DOHH2 (cell line): ENCODE data around the gene PRDM16.

Experiments
- H3F3A ChIP-seq: fragments of 200-600 bp; sonication (generic), shearing (Covaris generic); 2 replicates; pipeline ENCODE4 v1.6.0; 2016; ENCODE audit warnings: antibody characterized with exemption, mild to moderate bottlenecking; ENCODE audit not compliant: control insufficient read depth, insufficient read depth
- H3K27ac ChIP-seq: fragments of 200-600 bp; sonication (generic); 2 replicates; pipeline ENCODE4 v1.5.1; 2014; ENCODE audit warnings: low read depth, mild to moderate bottlenecking, low read length, moderate library complexity
- H3K27me3 ChIP-seq: fragments of 200-600 bp; sonication (generic); 2 replicates; pipeline ENCODE4 v1.6.1; 2014; ENCODE audit warnings: mild to moderate bottlenecking, low read length, mixed read lengths; ENCODE audit not compliant: control insufficient read depth
- H3K36me3 ChIP-seq: fragments of 200-600 bp; sonication (generic); 2 replicates; pipeline ENCODE4 v1.6.1; 2014; ENCODE audit warnings: mild to moderate bottlenecking, low read length, moderate library complexity, mixed read lengths; ENCODE audit not compliant: control insufficient read depth
- H3K4me1 ChIP-seq: fragments of 200-600 bp; sonication (generic); 2 replicates; pipeline ENCODE4 v1.6.1; 2014; ENCODE audit warnings: mild to moderate bottlenecking, low read length, mixed read lengths; ENCODE audit not compliant: control insufficient read depth
- H3K4me2 ChIP-seq: fragments of 200-600 bp; sonication (generic); 2 replicates; pipeline ENCODE4 v1.6.0; 2014; ENCODE audit warnings: mild to moderate bottlenecking, low read length, moderate library complexity
- H3K4me3 ChIP-seq: fragments of 200-600 bp; sonication (generic); 2 replicates; pipeline ENCODE4 v1.5.1; 2014; ENCODE audit warnings: mild to moderate bottlenecking, low read length, mixed read lengths
- H3K79me2 ChIP-seq: fragments of 200-600 bp; sonication (generic); 2 replicates; pipeline ENCODE4 v1.6.1; 2014; ENCODE audit warnings: mild to moderate bottlenecking, low read length, mixed read lengths; ENCODE audit not compliant: control insufficient read depth
- H3K9me2 ChIP-seq: fragments of 200-600 bp; sonication (generic); replicated peaks from 2 replicates; pipeline ENCODE4 v1.6.1; 2014; ENCODE audit warnings: mild to moderate bottlenecking, low read length, mixed read lengths; ENCODE audit not compliant: control insufficient read depth
- H3K9me3 ChIP-seq: fragments of 200-600 bp; sonication (generic); 2 replicates; pipeline ENCODE4 v1.6.1; 2014; ENCODE audit warnings: antibody characterized with exemption, low read length, mixed read lengths; ENCODE audit not compliant: control insufficient read depth, insufficient read depth
- H4K20me1 ChIP-seq: fragments of 200-600 bp; sonication (generic); 2 replicates; pipeline ENCODE4 v1.6.0; 2014; ENCODE audit warnings: low read depth, mild to moderate bottlenecking, antibody characterized with exemption, low read length, moderate library complexity; ENCODE audit not compliant: control insufficient read depth, insufficient read depth
- EZH2phosphoT487 ChIP-seq: fragments of 200-600 bp; sonication (generic); IDR thresholded peaks from 2 replicates; pipeline ENCODE4 v1.6.1; 2017; ENCODE audit warnings: borderline replicate concordance, mild to moderate bottlenecking, antibody characterized with exemption, low read length, moderate library complexity, mixed read lengths
- TF ChIP-seq, protein P1 (sequence below): fragments of 200-600 bp; sonication (generic); IDR thresholded peaks from one replicate; pipeline ENCODE4 v1.5.1; 2014; ENCODE audit warnings: antibody characterized with exemption, mild to moderate bottlenecking, low read depth, low read length; ENCODE audit not compliant: poor library complexity, severe bottlenecking

Gene PRDM16

DNA sequence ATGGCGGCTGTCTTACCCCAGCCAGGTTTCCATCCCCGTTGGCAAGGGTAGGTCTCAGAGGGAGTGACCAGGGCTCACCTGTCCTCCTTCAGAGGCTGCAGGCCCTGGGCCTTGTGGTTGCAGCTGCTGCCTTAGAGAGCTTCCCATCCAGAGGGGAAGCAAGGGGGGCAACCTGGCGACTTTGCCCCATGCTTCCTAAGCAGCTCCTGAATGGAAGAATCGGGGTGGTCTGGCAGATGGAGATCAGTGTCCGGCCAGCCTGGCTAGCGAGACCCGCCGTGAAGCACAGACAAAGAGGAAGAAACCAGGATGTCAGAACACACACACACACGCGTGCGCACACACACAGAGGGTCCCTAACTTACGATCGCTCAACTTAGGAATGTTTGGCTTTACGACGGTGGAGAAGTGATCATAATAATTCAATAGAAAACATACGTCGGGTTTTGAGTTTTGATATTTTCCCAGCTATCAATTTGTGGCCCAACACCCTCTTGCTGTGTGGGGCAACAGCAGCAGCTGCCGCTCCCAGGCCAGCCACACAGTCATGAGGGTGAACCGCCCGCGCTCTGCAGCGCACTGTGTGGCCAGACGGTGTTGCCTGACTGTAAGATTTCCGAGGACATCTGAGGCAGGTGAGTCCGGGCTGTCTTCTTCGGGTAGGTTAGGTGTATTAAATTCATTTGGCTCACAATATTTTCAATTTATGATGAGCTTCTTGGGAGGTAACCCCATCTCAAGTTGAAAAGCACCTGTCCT is 272.4 kb downstream of the PRDM16 start:
- no peaks in the 10 kb centered on the region for H3K4me1 ChIP-seq
- H3K27me3 ChIP-seq = no peaks in the 10 kb centered on the region
- TF ChIP-seq, protein P1, sequence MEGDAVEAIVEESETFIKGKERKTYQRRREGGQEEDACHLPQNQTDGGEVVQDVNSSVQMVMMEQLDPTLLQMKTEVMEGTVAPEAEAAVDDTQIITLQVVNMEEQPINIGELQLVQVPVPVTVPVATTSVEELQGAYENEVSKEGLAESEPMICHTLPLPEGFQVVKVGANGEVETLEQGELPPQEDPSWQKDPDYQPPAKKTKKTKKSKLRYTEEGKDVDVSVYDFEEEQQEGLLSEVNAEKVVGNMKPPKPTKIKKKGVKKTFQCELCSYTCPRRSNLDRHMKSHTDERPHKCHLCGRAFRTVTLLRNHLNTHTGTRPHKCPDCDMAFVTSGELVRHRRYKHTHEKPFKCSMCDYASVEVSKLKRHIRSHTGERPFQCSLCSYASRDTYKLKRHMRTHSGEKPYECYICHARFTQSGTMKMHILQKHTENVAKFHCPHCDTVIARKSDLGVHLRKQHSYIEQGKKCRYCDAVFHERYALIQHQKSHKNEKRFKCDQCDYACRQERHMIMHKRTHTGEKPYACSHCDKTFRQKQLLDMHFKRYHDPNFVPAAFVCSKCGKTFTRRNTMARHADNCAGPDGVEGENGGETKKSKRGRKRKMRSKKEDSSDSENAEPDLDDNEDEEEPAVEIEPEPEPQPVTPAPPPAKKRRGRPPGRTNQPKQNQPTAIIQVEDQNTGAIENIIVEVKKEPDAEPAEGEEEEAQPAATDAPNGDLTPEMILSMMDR = no peak
- TF ChIP-seq EZH2phosphoT487 = no peak
- no peaks in the 10 kb centered on the region for H3K36me3 ChIP-seq
- no peaks in the 10 kb centered on the region for H3K9me2 ChIP-seq
- no peak overlapping the region for H3K27ac ChIP-seq
- H3F3A ChIP-seq = no peaks in the 10 kb centered on the region; the same call in 1 of the 2 replicates
- H4K20me1 ChIP-seq = no peaks in the 10 kb centered on the region
- H3K79me2 ChIP-seq = no peaks in the 10 kb centered on the region
- H3K4me2 ChIP-seq = no peak overlapping the region
- no peak overlapping the region for H3K4me3 ChIP-seq
- H3K9me3 ChIP-seq = peaks cover 22% of the 10 kb centered on the region

DNA sequence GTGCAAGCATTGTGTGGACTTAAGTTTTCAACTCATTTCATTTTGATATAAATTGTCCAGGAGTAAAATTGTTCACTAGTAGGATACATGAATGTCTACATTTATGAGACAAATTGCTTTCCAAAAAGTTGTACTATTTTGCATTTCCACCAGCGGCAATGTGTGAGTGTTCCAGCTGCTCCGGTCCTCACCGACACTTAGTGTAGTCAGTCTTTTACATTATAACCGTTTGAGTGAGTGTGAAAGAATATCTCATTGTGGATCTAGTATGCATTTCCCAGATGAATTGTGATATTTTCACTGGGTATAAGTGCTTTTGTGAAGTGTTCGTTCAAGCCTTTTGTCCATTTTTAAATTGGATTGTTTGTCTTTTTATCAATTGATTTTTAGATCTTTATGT is 274.0 kb downstream of the PRDM16 start:
- no peaks in the 10 kb centered on the region for H3K4me1 ChIP-seq
- H3K9me3 ChIP-seq = peaks cover 10% of the 10 kb centered on the region; the same call in 1 of the 2 replicates
- H4K20me1 ChIP-seq = no peaks in the 10 kb centered on the region
- H3K27ac ChIP-seq = no peak overlapping the region
- H3K79me2 ChIP-seq = no peaks in the 10 kb centered on the region
- H3K4me3 ChIP-seq = no peak overlapping the region
- H3K9me2 ChIP-seq = no peaks in the 10 kb centered on the region
- H3K27me3 ChIP-seq = no peaks in the 10 kb centered on the region
- H3K4me2 ChIP-seq = no peak overlapping the region
- no peaks in the 10 kb centered on the region for H3K36me3 ChIP-seq
- TF ChIP-seq, protein P1 = no peak
- TF ChIP-seq EZH2phosphoT487 = no peak
- H3F3A ChIP-seq = no peaks in the 10 kb centered on the region

DNA sequence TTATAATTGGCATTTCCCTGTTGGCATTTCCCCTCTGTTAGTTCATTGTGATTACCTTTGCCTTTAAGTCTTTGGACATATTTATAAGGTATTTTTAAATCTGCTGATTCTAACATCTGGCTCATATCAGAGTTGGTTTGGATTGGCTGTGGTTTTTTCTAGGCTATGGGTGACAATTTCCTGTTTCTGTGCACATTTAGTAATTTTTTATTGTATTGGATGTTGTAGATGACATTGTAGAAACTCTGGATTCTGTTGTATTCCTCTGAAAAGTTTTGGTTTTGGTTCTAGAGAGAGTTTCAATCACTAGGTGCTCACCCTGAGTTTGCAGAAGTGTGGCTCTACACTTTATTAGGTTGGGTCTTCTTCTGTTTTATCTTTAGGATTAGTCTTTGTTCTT is 275.4 kb downstream of the PRDM16 start:
- Histone ChIP-seq H3K4me2 (no peak overlapping the region), H3K79me2 (no peaks in the 10 kb centered on the region), H3K27ac (no peak overlapping the region), H3K4me1 (no peaks in the 10 kb centered on the region), H3K36me3 (no peaks in the 10 kb centered on the region), H3K27me3 (no peaks in the 10 kb centered on the region), H3K9me2 (no peaks in the 10 kb centered on the region), H4K20me1 (no peaks in the 10 kb centered on the region), H3F3A (no peaks in the 10 kb centered on the region), H3K4me3 (no peak overlapping the region), H3K9me3 (no peaks in the 10 kb centered on the region; the same call in 1 of the 2 replicates)
- TF ChIP-seq, protein P1 = no peak
- TF ChIP-seq EZH2phosphoT487 = no peak
